GM18858 (cell line): Measurements from ENCODE around the gene TRPM5.

ENCODE experiments used
- ATAC-seq: cut with Tn5 transposase; IDR thresholded peaks from one replicate; pipeline ENCODE4 v1.9.1; 2021; ENCODE audit not compliant: unreplicated experiment

The TRPM5 gene

DNA sequence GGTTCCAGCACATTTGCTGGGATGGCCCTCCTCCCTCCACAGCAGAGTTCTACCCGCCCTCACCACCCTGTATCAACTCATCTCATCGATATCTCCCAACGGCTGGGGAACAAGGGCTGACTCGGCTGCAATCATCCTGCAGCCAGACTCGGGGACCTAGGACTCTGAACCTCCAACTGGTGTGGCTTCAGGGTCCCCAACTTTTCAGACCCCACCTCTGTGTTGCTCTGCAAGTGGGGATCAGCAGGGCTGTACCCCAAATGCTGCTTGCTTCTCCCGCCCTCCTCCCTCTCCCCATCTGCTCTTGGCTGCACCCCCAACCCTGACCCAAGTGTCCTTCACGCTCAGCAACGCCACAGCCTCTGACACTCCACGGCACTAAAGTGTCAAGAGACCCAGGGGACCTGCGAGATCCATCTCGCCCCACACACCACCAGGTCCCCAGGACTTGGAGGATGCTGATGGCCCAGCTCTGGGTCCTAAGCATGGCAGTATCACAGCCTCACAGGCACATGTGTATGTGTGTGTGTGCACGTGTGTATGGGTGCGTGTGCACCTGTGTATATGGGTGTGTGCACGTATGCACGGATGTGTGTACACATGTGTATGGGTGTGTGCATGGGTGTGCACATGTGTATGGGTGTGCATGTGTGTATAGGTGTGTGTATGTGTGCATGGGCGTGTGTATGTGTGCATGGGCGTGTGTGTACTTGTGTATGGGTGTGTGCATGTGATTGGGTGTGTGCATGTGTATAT lies 26.9 kb upstream of the TRPM5 start:
- no peak for ATAC-seq

DNA sequence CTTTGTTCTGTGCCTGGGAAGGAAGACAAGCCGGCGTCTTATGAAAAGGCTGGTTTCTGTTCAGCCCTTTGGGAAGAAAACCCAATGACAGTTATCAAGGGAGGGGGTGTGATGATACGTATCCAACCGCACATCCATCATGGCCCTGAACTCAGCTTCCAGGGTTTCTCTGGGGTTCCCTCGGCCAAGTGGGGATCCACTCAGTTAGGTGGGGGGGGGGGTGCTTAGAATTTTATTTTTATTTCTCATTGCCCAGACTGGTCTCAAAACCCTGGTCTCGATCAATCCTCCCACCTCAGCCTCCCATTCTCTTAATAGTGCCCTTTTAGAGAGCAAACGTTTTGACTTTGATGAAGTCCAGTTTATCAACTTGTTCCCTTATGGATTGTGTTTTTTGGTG lies 26.2 kb upstream of the TRPM5 start:
- no peak for ATAC-seq

DNA sequence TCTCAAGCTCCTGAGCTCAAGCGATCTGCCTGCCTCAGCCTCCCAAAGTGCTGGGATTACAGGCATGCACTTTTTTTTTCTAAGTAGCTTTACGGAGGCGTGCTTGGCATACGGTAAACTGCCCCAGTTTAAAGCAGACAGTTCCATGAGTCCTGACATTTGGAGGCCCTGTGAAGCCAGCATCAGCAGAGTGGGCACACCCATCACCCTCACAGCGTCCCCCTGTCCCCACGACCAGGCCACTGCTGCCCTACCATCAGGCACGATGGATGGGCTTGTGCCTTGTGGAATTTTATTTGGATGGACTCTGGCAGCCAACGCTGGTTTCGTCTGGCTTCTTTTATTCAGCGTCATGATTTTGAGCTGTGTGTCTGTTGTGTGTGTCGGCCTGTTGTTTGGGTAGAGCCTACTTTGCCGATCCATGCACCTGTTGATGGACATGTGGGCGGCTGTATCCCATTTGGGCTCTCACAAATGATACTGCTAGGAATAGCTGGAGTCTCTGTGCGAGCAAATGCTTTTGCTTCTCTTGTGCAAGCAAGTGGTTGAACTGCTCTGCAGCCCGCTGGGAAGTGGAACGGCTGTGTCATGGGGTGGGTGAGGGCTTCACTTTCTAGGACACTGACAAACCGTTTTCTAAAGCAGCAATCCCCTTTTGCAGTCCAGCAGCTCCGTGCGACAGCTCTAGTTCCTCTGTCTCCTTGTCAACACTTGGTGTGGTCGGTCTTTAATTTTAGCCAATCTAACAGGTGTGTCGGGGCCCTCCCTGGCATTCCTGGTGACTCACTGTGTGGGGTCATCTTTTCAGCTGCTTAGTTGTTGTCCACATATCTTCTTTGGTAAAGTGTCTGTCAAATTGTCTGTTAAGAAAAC lies 24.3 kb upstream of the TRPM5 start:
- no peak for ATAC-seq

DNA sequence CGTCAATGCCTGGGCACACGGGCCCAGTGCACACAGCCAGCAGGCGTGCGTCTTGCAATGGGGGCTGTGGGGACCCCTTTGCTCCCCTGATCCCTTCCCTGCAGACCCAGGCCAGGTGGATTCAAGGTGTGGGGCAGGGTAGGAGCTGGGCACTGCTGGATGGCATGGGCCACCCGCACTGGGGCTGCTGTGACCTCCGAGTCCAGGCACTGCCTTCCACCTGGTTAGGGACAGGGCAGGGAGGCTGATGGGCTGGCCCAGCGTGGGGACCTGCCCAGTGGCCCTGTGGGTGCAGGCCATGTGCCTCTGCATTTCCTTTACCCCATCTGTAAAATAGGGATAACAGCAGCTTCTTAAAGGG lies 23.4 kb upstream of the TRPM5 start:
- no peak for ATAC-seq

DNA sequence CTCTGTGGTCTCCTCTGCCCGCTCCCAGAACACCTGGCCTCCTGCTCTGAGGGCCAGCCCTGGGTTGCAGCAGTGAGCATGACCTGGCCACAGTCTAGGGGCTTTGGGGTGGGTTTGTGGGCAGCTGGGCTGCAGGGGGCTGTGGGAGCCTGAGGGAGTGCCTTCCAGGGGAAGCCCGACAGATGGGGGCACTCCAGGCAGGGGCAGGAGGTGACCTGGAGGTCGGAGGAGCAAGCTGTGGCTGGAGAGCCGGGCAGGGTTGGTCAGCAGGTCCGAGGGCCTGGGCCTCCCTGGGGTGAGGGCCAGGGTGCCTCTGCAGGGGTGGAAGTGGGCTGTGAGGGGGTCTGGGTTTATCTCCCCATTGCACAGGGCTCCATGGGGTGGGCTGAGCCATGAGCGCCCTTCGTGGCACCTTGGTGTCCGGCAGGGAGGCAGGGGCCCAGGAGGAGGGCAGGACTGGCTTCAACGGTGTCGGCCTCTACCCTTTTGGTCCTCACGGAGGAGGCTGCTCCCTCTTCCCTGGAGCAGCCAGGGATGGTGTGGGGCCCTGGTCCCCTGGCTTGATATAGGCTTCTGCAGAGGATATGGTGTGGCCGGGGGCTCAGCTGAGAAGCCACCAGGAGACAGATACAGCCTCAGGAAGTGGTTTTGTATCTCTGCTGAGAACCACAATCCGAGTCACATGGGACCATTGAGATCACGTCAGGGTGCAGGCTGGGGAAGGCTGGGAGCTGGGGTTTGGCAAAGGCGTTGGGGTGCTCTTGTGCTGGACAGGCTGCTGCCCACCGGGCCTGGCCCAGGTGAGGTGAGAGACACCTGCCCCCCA lies 22.8 kb upstream of the TRPM5 start:
- ATAC-seq = no peak

DNA sequence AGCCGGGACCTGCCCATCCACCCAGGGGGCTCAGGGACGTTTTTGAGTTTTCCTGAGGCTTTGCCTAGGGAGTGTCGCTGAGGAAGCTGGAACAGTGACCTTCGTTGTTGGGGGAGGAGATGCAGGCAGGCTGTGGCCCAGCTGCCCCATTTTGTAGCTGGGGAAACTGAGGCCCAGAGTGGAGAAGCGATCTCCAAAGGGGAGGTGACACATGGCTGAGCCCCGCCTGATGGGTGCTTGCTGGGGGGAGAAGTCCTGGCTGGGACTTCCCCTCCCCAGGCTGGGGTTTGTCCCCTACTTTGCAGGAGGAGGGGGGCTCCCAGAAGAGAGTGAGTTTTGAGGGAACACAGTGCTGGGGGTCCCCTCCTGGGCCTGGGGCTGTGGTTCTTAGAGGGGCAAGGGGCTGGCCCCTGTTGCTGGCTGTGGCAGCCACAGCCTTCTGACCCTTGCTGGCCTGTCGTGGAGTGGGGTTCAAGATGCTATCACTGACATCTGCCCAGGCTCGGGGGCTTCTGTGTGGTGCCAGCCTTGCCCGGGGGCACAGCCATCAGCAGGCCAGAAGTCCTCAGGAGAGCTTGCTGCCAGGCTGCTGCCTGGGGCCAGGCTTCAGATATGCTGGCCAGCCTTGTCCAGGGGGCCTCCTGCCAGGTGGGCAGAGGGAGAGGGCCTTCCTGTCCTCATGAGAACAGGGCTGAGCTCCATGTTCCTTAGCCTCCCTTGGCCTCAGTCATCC lies 21.9 kb upstream of the TRPM5 start:
- no peak for ATAC-seq

DNA sequence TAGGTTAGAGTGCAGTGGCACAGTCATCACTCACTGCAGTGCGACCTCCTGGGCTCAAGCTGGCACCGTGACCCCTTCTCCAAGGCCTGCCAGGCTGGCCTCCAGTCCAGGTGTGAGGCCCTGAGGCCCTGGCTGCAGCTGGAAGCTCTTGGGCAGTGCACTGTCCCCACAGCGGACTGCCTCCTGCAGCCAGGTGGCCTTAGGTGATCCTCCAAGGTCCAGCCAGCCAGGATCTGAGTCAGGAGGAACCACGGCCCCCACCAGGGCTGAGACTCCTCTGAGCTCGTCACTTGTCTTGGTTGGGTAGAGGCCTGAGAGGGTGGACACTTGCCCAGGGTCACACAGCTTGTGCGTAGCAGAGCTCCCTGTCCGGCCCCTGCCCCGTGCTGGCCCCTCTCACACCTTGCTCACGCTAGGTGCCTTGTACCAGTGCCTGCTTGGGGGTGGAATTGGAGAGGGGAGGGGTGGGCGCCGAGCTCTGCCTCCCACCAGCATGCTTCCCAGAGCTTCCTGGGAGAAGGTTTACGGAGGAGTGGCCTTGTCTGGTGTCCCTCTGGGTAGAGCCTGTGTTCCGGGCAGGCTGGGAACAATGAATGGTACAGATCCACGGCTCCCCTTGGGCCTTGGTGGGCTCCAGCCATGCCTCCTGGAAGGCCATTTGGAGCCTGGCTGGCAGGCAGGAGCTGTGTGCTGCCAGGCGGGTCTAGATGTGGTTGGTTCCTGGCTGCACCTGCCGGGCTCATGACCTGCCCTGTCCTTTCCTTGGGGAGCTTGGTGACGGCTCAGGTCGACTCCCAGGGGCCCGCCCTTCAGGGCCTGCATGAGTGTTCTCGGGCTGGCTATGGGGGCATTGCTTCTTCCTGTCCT lies 21.1 kb upstream of the TRPM5 start:
- ATAC-seq = no peak

DNA sequence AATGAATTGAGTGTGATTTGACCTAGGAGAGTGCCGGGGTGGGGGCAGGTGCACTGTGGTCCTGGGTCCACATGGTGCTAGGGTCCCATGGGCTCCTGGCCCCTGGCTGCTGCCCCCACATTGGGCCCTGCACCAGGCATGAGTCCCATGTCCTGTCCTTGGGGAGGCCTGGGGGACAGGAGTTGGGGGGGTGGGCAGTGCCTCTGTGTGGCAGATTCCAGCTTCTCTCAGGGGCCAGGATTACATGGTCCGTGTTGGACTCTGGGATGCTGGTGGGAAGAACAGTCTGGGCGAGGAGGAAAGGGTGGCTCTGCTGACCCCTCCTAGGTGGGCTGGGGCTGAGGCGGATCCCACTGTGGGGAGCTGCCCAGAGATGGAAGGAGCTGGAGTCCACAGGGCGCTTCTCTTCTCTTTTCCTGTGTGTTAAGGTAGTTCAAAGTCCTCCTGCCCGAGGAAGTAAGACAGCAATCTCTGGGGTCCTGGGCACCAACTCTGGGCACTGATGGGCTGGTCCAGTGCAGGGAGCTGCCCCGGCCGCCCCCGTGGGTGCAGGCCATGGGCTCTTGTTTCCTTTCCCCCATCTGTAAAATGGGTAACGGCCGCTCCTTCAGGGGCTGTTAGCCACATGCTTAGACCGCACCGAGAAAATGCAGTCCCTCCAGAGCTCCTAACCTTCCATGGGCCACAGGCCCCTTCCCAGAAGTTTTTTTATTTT lies 20.3 kb upstream of the TRPM5 start:
- ATAC-seq = no peak

DNA sequence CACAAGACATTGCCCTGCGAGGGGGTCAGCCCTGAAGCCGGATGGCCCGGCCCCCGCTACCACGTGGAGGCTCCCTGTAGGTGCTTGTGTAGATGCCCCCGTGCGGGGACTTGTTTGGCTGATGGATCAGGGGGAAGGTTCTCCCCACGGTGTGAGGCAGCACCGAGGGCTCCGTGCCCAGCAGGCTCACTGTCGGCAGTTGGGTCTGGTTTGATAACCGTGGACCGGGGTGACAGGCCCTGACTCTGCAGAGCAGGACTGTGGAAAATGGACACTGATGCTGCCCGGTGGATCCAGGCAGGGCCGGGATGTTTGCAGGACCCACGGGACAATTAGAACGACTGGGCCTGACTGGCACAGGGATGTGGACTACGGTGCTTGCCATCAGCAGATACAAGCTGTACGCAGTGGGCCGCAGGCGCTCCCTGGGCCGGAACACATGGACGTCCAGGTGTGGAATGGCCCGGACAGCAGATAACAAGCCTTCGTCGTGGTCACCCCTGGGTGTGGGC lies 19.5 kb upstream of the TRPM5 start:
- ATAC-seq = no peak

DNA sequence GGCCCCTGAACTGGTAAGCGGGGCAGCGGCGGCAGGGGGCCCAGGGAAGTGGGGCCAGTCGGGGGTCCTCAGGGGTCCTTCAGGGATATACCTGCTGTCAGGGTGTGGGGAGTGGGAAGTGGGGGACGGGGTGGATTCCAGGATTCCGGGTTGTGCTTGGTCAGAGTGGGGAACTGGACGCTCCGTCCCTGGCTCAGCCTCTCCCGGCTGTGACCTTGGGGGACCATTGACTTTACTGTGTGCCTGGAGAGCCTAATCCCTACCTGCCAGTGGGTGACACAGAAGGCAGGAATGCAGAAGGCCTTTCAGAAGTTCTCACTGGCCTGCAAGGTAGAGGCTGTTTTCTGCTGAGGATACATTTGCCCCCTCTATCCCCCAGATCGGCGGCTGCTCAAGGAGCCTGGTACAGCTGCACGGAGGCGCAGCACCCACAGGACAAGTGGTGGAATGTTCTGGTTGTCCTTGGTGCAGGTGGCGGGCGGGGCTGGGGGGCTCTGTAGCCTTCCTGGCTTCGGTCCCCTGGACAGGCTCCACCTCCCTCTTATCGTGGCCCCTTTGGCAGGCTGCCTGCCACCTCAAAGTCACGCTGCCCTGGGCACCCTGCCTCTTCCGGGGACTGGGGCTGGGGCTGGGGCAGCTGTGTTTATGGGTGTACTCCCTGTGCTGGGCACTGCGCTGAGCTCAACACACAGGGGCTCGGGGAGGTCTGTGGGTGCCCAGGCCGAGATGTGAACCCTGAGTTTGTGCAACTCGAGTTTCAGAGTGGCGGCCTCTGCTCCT lies 18.9 kb upstream of the TRPM5 start:
- no peak for ATAC-seq

DNA sequence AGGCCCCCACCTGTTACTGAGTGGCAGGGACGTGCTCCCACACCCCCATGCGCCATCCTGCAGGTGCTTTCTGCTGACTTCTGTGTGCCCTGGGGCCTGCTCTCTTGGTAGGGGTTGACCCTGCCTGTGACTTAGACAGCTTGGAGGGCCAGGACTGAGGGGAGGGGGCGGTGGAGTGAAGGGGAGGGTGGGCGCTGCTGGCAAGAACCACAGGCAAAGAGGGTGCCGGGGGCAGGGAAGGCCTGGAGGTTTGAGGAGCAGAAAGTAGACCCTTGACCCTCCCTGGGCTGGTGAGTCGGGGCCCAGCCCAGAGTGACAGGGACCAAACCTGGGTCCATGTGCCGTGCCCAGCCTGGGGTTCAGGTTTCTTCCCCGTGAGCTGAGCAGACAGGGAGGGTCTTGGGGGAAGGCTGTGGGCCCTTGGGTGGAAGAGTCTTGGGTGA lies 18.2 kb upstream of the TRPM5 start:
- no peak for ATAC-seq

DNA sequence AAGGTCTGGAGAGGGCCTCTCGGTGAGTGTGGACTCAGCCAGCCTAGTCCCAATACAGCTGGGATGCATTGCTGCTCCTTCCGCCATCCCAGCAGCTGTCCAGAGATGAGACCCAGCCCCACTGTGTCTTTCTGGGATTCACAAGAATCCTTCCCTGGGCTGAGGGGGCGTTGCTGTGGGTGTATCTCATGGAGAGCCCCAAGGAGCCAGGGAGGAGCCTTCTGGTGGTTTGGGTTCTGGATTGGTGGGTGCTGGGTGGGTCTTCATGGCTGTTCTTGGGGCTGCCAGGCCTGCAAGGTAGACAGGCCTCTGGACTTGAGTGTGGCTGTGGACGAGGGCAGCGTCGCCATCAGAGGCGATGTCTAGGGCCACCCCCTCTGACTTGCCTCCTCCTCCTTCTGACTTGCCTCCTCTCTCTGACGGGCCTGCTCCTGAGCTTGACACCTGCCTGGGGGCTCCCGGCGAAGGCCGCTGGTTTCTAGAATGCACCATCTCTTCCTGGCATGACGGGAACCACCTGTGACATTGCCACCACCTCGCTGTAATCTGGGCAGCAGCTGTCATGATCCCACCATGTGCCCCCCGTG lies 17.7 kb upstream of the TRPM5 start:
- no peak for ATAC-seq

DNA sequence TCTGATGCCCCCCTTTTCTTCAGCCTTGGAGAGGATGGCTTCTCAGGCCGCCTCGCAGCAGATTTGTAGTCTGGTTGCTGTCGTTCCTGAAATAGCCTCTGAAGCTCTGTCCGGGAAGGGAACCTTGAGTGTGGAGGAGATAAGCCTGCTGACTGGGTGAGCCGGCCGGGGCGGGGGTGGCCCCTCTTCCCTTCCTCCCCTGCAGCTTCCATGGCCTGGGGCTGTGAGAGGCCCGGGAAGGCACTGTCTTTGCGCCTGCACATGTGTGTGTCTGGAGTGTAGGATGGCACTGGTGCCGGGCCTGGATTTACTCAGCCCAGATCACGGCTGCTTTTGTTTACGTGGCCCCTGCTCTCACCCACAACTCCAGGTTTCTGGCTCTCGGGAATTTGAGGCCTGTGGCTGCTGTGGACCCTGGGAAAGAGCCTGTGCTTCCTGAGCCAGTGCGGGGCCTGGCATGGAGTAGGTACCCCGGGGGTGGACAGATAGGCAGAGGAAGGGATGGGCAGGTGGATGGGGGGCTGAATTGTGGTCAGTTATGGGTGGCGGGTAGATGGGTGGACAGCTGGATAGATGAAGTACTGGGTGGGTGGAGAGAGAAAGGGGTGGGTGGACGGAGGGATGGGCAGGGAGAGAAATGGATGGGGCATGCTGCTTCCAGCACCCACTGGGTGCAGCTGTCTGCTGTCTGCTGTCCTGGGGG lies 17.1 kb upstream of the TRPM5 start:
- no peak for ATAC-seq

DNA sequence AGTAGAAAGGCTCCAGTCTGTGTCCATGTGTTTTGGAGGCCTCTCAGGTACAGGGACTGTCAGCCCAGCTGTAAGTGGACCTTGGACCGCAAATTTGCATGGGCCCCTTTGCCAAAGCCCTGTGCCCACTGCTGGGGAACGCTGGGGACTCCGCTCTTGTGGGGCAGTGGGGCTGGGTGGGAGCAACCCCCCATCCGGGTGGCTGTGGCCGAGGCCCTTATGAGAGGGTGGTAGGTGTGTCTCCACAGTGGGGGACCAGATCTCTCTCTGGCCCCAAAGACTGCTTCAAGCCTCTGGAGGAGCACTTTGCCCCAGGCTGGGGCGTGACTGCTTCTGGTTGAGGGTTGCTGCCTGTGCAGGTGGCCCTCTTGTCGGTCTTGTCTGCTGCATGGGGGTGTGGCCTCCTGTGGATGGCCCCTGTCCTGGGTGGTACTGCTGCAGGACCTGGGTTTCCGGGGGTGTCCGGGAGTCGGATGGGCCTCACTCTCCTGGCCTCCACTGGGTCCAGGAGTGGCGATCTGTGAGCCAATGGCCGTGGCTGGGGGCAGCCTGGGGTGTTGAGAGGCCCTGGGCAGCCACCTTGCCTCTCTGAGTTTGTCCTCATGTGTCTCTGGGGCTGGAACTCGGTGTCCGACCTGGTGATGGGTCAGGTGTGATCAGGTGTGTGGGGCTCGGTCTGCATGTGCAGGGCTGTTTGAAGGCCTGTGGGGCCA lies 16.4 kb upstream of the TRPM5 start:
- no peak for ATAC-seq

DNA sequence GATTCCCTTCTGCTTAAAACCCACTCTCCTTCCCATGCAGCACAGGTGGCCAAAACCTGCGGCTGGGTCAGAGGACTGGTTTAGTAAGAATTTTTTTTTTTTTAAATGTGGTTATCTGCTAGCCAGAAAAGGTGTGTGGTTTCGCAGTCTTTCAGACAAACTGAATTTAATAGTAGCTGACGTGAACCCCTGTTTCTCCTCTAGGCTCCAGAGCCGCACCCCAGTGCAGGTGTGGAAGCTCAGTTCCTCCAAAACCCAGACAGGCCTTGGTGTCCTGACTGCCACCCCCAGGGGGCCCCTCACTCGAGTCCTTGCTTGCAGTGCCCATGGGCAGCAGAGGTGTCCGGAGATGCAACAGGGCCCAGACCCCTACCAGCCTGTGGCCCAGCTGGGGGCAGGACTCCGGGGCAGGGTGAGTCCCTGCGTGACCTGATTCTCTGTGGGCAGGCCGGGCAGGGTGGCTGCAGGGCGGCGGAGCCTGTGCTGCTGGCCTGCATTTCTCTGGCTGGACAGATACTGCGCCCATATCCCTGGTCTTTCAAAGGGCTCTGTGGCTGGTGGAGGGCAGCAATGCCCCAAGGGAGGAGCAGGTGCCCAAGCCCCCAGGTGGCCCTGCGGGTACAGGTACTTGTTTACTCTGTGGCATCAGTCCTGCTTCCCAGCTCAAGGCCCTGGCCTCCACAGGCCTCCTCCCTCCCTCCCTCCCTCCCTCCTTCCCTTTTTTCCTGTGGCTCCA lies 15.7 kb upstream of the TRPM5 start:
- ATAC-seq = no peak
